ENCODE measurements around the gene ABCC2.

DNA sequence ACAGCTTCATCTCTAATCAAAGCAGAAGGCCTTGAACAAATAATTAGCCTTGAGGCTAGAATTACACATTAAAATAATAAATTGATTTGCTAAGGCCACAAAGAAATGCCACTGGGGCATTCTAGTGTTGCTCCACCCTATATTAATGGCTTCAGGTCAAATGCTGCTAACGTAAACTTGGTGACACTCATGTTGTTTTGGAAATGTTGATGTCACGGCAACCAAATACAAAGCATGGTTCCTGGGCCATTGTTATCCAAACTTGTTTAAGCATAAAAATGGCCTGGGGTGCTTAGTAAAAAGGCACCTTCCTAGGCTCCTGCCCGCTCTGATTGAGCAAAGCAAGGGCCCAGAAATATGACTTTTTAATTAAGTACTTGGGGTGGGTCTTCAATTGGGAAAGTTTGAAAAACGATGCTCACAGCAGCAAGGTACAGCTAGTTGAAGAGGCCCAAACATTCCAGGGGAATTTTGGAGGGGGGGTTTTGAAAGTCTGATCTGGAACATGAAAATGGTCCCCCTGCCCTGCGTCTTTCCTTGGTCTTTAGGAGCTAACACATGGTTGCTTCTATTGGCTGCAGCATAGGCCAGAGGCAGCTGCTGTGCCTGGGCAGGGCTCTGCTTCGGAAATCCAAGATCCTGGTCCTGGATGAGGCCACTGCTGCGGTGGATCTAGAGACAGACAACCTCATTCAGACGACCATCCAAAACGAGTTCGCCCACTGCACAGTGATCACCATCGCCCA, 67.8 kb downstream of the ABCC2 start:
- TF ChIP-seq, protein P1, sequence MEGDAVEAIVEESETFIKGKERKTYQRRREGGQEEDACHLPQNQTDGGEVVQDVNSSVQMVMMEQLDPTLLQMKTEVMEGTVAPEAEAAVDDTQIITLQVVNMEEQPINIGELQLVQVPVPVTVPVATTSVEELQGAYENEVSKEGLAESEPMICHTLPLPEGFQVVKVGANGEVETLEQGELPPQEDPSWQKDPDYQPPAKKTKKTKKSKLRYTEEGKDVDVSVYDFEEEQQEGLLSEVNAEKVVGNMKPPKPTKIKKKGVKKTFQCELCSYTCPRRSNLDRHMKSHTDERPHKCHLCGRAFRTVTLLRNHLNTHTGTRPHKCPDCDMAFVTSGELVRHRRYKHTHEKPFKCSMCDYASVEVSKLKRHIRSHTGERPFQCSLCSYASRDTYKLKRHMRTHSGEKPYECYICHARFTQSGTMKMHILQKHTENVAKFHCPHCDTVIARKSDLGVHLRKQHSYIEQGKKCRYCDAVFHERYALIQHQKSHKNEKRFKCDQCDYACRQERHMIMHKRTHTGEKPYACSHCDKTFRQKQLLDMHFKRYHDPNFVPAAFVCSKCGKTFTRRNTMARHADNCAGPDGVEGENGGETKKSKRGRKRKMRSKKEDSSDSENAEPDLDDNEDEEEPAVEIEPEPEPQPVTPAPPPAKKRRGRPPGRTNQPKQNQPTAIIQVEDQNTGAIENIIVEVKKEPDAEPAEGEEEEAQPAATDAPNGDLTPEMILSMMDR (conservative IDR thresholded peaks at IDR 0.05; ENCODE audit: low read length): no peak
- TF ChIP-seq EZH2phosphoT487 (IDR thresholded peaks at IDR 0.05; ENCODE audit: borderline replicate concordance): no peak

Measured in Loucy (cell line).